ENCODE results near the gene ZNF629. TPM values are rescaled to one million over a fixed set of nuclear protein-coding genes. Genes with fewer than 3 reads are reported as not detected.

ZNF629 gene
- total RNA-seq, 1 experiment from 2014 or later, result 18.4 TPM

- ChIA-PET POLR2A (no interaction called here), RAD21 (ENCODE audit: low non-redundant PET in 1 of 2, low total read pairs in 2 of 2, uncharacterized antibody in 2 of 2, unreplicated experiment in 2 of 2) (no interaction called here), CTCF (no interaction called here)
- Histone ChIP-seq H3K4me3 (replicated peaks in 1 of 2; ENCODE audit: low read depth in 1 of 2, low read length in 2 of 2) (no peak overlapping the region), H3K9ac (ENCODE audit: low read length) (no peak overlapping the region), H3K4me2 (ENCODE audit: low read length) (no peak overlapping the region), H3K36me3 (ENCODE audit: control insufficient read depth in 1 of 2, insufficient read depth in 2 of 2, low read length in 2 of 2) (peaks cover 50 to 55% of the 10 kb centered on the region in 2 experiments), H3K4me1 (ENCODE audit: control insufficient read depth in 1 of 2, insufficient read depth in 2 of 2, low read length in 2 of 2) (peaks cover 14 to 24% of the 10 kb centered on the region in 2 experiments; a peak in 3 of 4 replicates), H3K79me2 (ENCODE audit: insufficient read depth, low read length) (peaks cover 36% of the 10 kb centered on the region), H3K27ac (ENCODE audit: low read depth, low read length) (no peak overlapping the region), H2AFZ (ENCODE audit: low read depth, low read length, poor library complexity, severe bottlenecking) (no peak overlapping the region), H4K20me1 (ENCODE audit: insufficient read depth) (no peaks in the 10 kb centered on the region), H3K27me3 (ENCODE audit: insufficient read depth, low read length) (no peaks in the 10 kb centered on the region), H3K9me2 (ENCODE audit: insufficient read depth) (no peaks in the 10 kb centered on the region), H3K9me3 (ENCODE audit: control insufficient read depth in 1 of 2, insufficient read depth in 1 of 2, low read depth in 1 of 2, low read length in 2 of 2) (no peaks in the 10 kb centered on the region)
- no TSS peak for BruUV-seq (replicated peaks)
- DNase-seq (ENCODE audit: low read depth, low spot score) (no peak), ATAC-seq (no peak)
- intact Hi-C loops (cut with micrococcal nuclease), result no loop called here
- TF ChIP-seq TCF7L2 (IDR thresholded peaks at IDR 0.05; ENCODE audit: borderline replicate concordance, extremely low read depth, insufficient read depth, insufficient read length) (no peak), ZFX (IDR thresholded peaks at IDR 0.05) (no peak), ELF1 (IDR thresholded peaks at IDR 0.05; ENCODE audit: borderline replicate concordance, low read depth) (no peak), SIN3A (IDR thresholded peaks at IDR 0.05; ENCODE audit: low read depth) (no peak), POLR2AphosphoS5 (IDR thresholded peaks at IDR 0.05; ENCODE audit: low read depth, low read length) (no peak), ATF3 (IDR thresholded peaks at IDR 0.05) (no peak), ZNF274 (IDR thresholded peaks at IDR 0.05; ENCODE audit: low read depth, low read length) (no peak), EZH2phosphoT487 (IDR thresholded peaks at IDR 0.05; ENCODE audit: borderline replicate concordance) (no peak), SRF (IDR thresholded peaks at IDR 0.05; ENCODE audit: low read depth) (no peak), REST (IDR thresholded peaks at IDR 0.05; ENCODE audit: low read depth) (no peak), JUND (IDR thresholded peaks at IDR 0.05) (no peak), CBX3 (IDR thresholded peaks at IDR 0.05; ENCODE audit: low read depth) (no peak), CEBPB (IDR thresholded peaks at IDR 0.05; ENCODE audit: low read depth) (no peak), MAX (IDR thresholded peaks at IDR 0.05) (no peak), RAD21 (IDR thresholded peaks at IDR 0.05; ENCODE audit: low read depth) (no peak), SP1 (IDR thresholded peaks at IDR 0.05; ENCODE audit: low read depth) (no peak), EGR1 (IDR thresholded peaks at IDR 0.05; ENCODE audit: low read depth) (no peak), YY1 (IDR thresholded peaks at IDR 0.05; ENCODE audit: extremely low read depth, insufficient replicate concordance, low read depth, low read length) (no peak), ZBTB33 (IDR thresholded peaks at IDR 0.05; ENCODE audit: extremely low read depth, insufficient replicate concordance, low read length) (no peak), EZH2 (IDR thresholded peaks at IDR 0.05) (no peak)
Measured at GRCh38 chr16:30764086-30764485, 22.9 kb downstream of the ZNF629 start.
